Neural cell (in vitro differentiated cells): ENCODE data around the gene RPL27A. TPM values are rescaled to one million over a fixed set of nuclear protein-coding genes. Genes with fewer than 3 reads are reported as not detected.

Experiments used
- H2AFZ ChIP-seq: fragments of 200-600, 300-800 bp; sonication (generic), shearing (Covaris generic); 2 replicates; pipeline ENCODE4 v1.6.0; 2014; ENCODE audit warnings: low read depth, mild to moderate bottlenecking, antibody characterized with exemption, low read length, moderate library complexity
- H3F3A ChIP-seq: fragments of 200-600 bp; shearing (Covaris generic); 2 replicates; pipeline ENCODE4 v1.6.1; 2016; ENCODE audit warnings: mild to moderate bottlenecking, moderate library complexity, mixed read lengths, antibody characterized with exemption, low read length; ENCODE audit not compliant: insufficient read depth, poor library complexity, severe bottlenecking
- H3K27ac ChIP-seq: fragments of 200-600, 300-800 bp; sonication (generic), shearing (Covaris generic); 2 replicates; pipeline ENCODE4 v1.5.1; 2014; ENCODE audit warnings: mild to moderate bottlenecking, low read length, moderate library complexity
- H3K27me3 ChIP-seq: fragments of 300-800, 200-600 bp; sonication (generic), shearing (Covaris generic); 2 replicates; pipeline ENCODE4 v1.6.0; 2014; ENCODE audit warnings: mild to moderate bottlenecking, low read depth, low read length, moderate library complexity; ENCODE audit not compliant: insufficient read depth
- H3K36me3 ChIP-seq: fragments of 300-800, 200-600 bp; sonication (generic), shearing (Covaris generic); 2 replicates; pipeline ENCODE4 v1.5.1; 2014; ENCODE audit warnings: mild to moderate bottlenecking, antibody characterized with exemption, low read length, moderate library complexity; ENCODE audit not compliant: insufficient read depth
- H3K4me2 ChIP-seq: fragments of 300-800, 200-600 bp; sonication (generic), shearing (Covaris generic); 2 replicates; pipeline ENCODE4 v1.6.0; 2014; ENCODE audit warnings: mild to moderate bottlenecking, low read length
- H3K4me3 ChIP-seq: fragments of 300-800, 200-600 bp; sonication (generic), shearing (Covaris generic); 2 replicates; pipeline ENCODE4 v1.5.1; 2014; ENCODE audit warnings: mild to moderate bottlenecking, low read length, moderate library complexity
- H3K79me2 ChIP-seq: fragments of 200-600 bp; shearing (Covaris generic); replicated peaks from 2 replicates; pipeline ENCODE4 v1.6.0; 2014; ENCODE audit warnings: mild to moderate bottlenecking, low read length, moderate library complexity; ENCODE audit not compliant: insufficient read depth
- H3K9ac ChIP-seq: fragments of 300-800, 200-600 bp; sonication (generic), shearing (Covaris generic); 2 replicates; pipeline ENCODE4 v1.6.1; 2016; ENCODE audit warnings: mild to moderate bottlenecking, low read length, mixed read lengths
- H3K9me2 ChIP-seq: fragments of 200-600 bp; shearing (Covaris generic); 2 replicates; pipeline ENCODE4 v1.6.1; 2016; ENCODE audit warnings: mild to moderate bottlenecking, low read length, mixed read lengths; ENCODE audit not compliant: insufficient read depth
- H3K9me3 ChIP-seq: fragments of 200-600, 300-800 bp; sonication (generic), shearing (Covaris generic); 2 replicates; pipeline ENCODE4 v1.6.1; 2016; ENCODE audit warnings: mild to moderate bottlenecking, mixed run types, low read length, moderate library complexity, mixed read lengths
- H4K20me1 ChIP-seq: fragments of 200-600 bp; shearing (Covaris generic); 2 replicates; pipeline ENCODE4 v1.6.1; 2016; ENCODE audit warnings: mild to moderate bottlenecking, mixed run types; ENCODE audit not compliant: insufficient read depth
- EP300 ChIP-seq: fragments of 450-650 bp; conservative IDR thresholded peaks from 2 replicates; pipeline ENCODE4 v1.6.1; 2014; ENCODE audit warnings: antibody characterized with exemption, mild to moderate bottlenecking, moderate library complexity; ENCODE audit not compliant: poor library complexity, severe bottlenecking
- EZH2 ChIP-seq: fragments of 200-600, 300-800 bp; shearing (Covaris generic), sonication (generic); IDR thresholded peaks from 2 replicates; pipeline ENCODE4 v1.6.1; 2014; ENCODE audit warnings: antibody characterized with exemption, low read length, borderline replicate concordance, mild to moderate bottlenecking; ENCODE audit not compliant: insufficient read depth, poor library complexity, severe bottlenecking
- MXI1 ChIP-seq: fragments of 450-650 bp; conservative IDR thresholded peaks from 2 replicates; pipeline ENCODE4 v1.6.1; 2014; ENCODE audit warnings: antibody characterized with exemption, mild to moderate bottlenecking; ENCODE audit not compliant: poor library complexity, severe bottlenecking
- POLR2AphosphoS5 ChIP-seq: IDR thresholded peaks from 2 replicates; pipeline ENCODE4 v1.6.1; 2012
- RAD21 ChIP-seq: fragments of 450-650 bp; conservative IDR thresholded peaks from 2 replicates; pipeline ENCODE4 v1.6.1; 2014; ENCODE audit warnings: antibody characterized with exemption, mild to moderate bottlenecking, moderate library complexity
- SMC3 ChIP-seq: fragments of 450-650 bp; conservative IDR thresholded peaks from 2 replicates; pipeline ENCODE4 v1.6.1; 2014; ENCODE audit warnings: antibody characterized with exemption, mild to moderate bottlenecking, moderate library complexity; ENCODE audit not compliant: poor library complexity
- TAF1 ChIP-seq: IDR thresholded peaks from 2 replicates; pipeline ENCODE4 v1.6.1; 2012; ENCODE audit warnings: low read depth
- polyA plus RNA-seq: library from polyadenylated mRNA; depleted of rRNA; stranded (reverse); fragments of >200 nt; gene quantifications from 2 replicates; pipeline ENCODE4 v1.2.3, GENCODE V29; 2014
- TF ChIP-seq, protein P1 (sequence below): IDR thresholded peaks from 2 replicates; pipeline ENCODE4 v1.6.1; 2012; ENCODE audit warnings: borderline replicate concordance
- TF ChIP-seq, protein P2 (sequence below): fragments of 450-650 bp; IDR thresholded peaks from 2 replicates; pipeline ENCODE4 v1.5.1; 2014; ENCODE audit warnings: antibody characterized with exemption, mild to moderate bottlenecking, moderate library complexity; ENCODE audit not compliant: poor library complexity, severe bottlenecking

RPL27A gene
- polyA plus RNA-seq, 1 donor from 2014 or later, result 700 TPM

DNA sequence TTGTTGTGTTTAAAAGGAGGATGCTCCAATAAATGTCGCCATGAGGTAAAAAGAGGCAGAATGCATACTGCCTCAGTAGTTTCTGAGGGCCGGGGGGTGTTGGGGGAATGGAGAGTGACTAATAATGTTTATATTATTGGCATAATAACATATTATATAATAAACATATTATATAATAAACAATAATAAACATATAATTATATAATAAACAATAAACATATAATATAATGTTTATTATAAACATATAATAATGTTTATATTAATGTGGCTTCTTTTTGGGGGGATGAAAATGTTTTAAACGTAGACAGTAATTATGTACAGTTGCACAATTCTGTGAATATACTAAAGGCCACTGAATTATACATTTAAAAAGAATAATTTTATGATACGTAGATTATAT, 35.7 kb upstream of the RPL27A start:
- Histone ChIP-seq H3K9me2 (no peaks in the 10 kb centered on the region), H3K9ac (no peak overlapping the region), H3K4me2 (no peak overlapping the region), H3K27me3 (no peaks in the 10 kb centered on the region), H3K4me3 (no peak overlapping the region), H3K79me2 (no peaks in the 10 kb centered on the region), H4K20me1 (no peaks in the 10 kb centered on the region), H3K36me3 (no peaks in the 10 kb centered on the region), H3F3A (no peaks in the 10 kb centered on the region), H3K9me3 (no peaks in the 10 kb centered on the region), H3K27ac (no peak overlapping the region), H2AFZ (no peak overlapping the region)
- TF ChIP-seq TAF1 (no peak), POLR2AphosphoS5 (no peak), EP300 (no peak), MXI1 (no peak), RAD21 (no peak), SMC3 (no peak), EZH2 (no peak)
- TF ChIP-seq, protein P1, sequence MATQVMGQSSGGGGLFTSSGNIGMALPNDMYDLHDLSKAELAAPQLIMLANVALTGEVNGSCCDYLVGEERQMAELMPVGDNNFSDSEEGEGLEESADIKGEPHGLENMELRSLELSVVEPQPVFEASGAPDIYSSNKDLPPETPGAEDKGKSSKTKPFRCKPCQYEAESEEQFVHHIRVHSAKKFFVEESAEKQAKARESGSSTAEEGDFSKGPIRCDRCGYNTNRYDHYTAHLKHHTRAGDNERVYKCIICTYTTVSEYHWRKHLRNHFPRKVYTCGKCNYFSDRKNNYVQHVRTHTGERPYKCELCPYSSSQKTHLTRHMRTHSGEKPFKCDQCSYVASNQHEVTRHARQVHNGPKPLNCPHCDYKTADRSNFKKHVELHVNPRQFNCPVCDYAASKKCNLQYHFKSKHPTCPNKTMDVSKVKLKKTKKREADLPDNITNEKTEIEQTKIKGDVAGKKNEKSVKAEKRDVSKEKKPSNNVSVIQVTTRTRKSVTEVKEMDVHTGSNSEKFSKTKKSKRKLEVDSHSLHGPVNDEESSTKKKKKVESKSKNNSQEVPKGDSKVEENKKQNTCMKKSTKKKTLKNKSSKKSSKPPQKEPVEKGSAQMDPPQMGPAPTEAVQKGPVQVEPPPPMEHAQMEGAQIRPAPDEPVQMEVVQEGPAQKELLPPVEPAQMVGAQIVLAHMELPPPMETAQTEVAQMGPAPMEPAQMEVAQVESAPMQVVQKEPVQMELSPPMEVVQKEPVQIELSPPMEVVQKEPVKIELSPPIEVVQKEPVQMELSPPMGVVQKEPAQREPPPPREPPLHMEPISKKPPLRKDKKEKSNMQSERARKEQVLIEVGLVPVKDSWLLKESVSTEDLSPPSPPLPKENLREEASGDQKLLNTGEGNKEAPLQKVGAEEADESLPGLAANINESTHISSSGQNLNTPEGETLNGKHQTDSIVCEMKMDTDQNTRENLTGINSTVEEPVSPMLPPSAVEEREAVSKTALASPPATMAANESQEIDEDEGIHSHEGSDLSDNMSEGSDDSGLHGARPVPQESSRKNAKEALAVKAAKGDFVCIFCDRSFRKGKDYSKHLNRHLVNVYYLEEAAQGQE, result no peak
- TF ChIP-seq, protein P2, sequence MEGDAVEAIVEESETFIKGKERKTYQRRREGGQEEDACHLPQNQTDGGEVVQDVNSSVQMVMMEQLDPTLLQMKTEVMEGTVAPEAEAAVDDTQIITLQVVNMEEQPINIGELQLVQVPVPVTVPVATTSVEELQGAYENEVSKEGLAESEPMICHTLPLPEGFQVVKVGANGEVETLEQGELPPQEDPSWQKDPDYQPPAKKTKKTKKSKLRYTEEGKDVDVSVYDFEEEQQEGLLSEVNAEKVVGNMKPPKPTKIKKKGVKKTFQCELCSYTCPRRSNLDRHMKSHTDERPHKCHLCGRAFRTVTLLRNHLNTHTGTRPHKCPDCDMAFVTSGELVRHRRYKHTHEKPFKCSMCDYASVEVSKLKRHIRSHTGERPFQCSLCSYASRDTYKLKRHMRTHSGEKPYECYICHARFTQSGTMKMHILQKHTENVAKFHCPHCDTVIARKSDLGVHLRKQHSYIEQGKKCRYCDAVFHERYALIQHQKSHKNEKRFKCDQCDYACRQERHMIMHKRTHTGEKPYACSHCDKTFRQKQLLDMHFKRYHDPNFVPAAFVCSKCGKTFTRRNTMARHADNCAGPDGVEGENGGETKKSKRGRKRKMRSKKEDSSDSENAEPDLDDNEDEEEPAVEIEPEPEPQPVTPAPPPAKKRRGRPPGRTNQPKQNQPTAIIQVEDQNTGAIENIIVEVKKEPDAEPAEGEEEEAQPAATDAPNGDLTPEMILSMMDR, result no peak

DNA sequence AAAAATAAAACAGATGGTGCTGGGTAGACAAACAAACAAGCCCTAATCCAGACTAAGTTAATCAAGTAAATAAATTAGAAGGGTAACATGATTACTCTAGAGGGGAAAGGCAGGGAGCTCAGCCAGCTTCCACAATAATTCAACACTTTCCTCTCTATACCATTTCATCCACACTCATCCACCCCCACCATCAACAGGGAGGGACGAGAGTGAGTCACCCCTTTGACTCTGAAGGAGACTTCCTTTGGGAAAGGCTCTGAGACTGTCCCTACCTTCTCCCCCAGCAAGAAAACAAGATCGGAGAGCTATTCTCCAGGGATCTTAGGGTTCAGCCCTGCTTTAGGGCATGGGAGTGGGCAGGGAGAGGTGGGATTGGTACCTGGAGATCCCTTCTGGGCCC, 33.2 kb upstream of the RPL27A start:
- H3K79me2 ChIP-seq, result no peaks in the 10 kb centered on the region
- H3K9me3 ChIP-seq, result no peaks in the 10 kb centered on the region
- no peaks in the 10 kb centered on the region for H3K27me3 ChIP-seq
- H3K4me3 ChIP-seq, result no peak overlapping the region
- TF ChIP-seq RAD21, result no peak
- no peak for TF ChIP-seq SMC3
- TF ChIP-seq EP300, result no peak
- TF ChIP-seq, protein P2, result no peak
- TF ChIP-seq TAF1, result no peak
- no peak for TF ChIP-seq EZH2
- H3K4me2 ChIP-seq, result no peak overlapping the region
- H3K27ac ChIP-seq, result no peak overlapping the region
- no peaks in the 10 kb centered on the region for H4K20me1 ChIP-seq
- no peaks in the 10 kb centered on the region for H3K9me2 ChIP-seq
- no peak overlapping the region for H2AFZ ChIP-seq
- H3K36me3 ChIP-seq, result no peaks in the 10 kb centered on the region
- no peaks in the 10 kb centered on the region for H3F3A ChIP-seq
- no peak overlapping the region for H3K9ac ChIP-seq
